ENCODE data around the gene CERS6.

DNA sequence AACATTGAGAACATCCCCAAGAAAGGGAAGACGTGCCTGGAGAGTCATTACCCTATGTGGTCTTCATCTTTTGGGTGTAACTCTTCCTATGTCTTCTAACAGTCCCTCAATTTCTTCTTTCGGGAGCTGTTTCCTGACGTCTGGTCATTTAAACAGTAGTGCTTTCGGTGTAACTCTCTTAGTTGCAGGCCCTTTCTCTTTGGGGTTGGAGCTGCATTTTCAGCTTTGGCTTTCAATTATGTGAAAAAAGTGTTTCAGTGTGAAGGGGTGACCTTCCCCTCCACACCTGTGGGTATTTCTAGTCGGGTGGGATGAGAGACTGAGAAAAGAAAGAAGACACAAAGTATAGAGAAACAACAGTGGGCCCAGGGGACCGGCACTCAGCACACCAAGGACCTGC lies 105.9 kb downstream of the CERS6 start:
- TF ChIP-seq, protein P1, sequence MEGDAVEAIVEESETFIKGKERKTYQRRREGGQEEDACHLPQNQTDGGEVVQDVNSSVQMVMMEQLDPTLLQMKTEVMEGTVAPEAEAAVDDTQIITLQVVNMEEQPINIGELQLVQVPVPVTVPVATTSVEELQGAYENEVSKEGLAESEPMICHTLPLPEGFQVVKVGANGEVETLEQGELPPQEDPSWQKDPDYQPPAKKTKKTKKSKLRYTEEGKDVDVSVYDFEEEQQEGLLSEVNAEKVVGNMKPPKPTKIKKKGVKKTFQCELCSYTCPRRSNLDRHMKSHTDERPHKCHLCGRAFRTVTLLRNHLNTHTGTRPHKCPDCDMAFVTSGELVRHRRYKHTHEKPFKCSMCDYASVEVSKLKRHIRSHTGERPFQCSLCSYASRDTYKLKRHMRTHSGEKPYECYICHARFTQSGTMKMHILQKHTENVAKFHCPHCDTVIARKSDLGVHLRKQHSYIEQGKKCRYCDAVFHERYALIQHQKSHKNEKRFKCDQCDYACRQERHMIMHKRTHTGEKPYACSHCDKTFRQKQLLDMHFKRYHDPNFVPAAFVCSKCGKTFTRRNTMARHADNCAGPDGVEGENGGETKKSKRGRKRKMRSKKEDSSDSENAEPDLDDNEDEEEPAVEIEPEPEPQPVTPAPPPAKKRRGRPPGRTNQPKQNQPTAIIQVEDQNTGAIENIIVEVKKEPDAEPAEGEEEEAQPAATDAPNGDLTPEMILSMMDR (conservative IDR thresholded peaks at IDR 0.05), result no peak
- no peak for TF ChIP-seq ZFX (IDR thresholded peaks at IDR 0.05)
